H9 (cell line): ENCODE data around the gene GGPS1. TPM values are rescaled to one million over a fixed set of nuclear protein-coding genes. Genes with fewer than 3 reads are reported as not detected.

ENCODE experiments used
- DNase-seq: peaks from one replicate; pipeline ENCODE4 v3.0.0-alpha.2; 2017
- H2AFZ ChIP-seq: one replicate; pipeline ENCODE4 v1.6.1; 2013; ENCODE audit warnings: mild to moderate bottlenecking, low read length, control low read depth, moderate library complexity
- H2AK5ac ChIP-seq: 2 replicates; pipeline ENCODE4 v1.6.1; 2013; ENCODE audit warnings: low read length, control low read depth, mixed read lengths; ENCODE audit not compliant: insufficient read length
- H2BK120ac ChIP-seq: one replicate; pipeline ENCODE4 v1.6.1; 2013; ENCODE audit warnings: low read depth, mild to moderate bottlenecking, low read length, control low read depth, inconsistent platforms; ENCODE audit not compliant: poor library complexity, severe bottlenecking
- H2BK12ac ChIP-seq: 2 replicates; pipeline ENCODE4 v1.6.1; 2013; ENCODE audit warnings: low read length, control low read depth, mixed read lengths, low read depth; ENCODE audit not compliant: insufficient read length
- H2BK15ac ChIP-seq: 2 replicates; pipeline ENCODE4 v1.6.1; 2013; ENCODE audit warnings: low read depth, low read length, control low read depth
- H2BK20ac ChIP-seq: one replicate; pipeline ENCODE4 v1.6.1; 2013; ENCODE audit warnings: low read depth, mild to moderate bottlenecking, low read length, control low read depth, inconsistent platforms; ENCODE audit not compliant: poor library complexity, severe bottlenecking
- H2BK5ac ChIP-seq: 2 replicates; pipeline ENCODE4 v1.6.1; 2013; ENCODE audit warnings: low read length, control low read depth, mixed read lengths; ENCODE audit not compliant: insufficient read length
- H3K14ac ChIP-seq: 2 replicates; pipeline ENCODE4 v1.6.1; 2013; ENCODE audit warnings: low read length, control low read depth; ENCODE audit not compliant: insufficient read depth
- H3K18ac ChIP-seq: 2 replicates; pipeline ENCODE4 v1.6.1; 2013; ENCODE audit warnings: low read depth, mild to moderate bottlenecking, mixed read lengths, low read length, control low read depth; ENCODE audit not compliant: insufficient read length
- H3K23ac ChIP-seq: 2 replicates; pipeline ENCODE4 v1.6.1; 2013; ENCODE audit warnings: low read length, control low read depth, mixed read lengths, low read depth; ENCODE audit not compliant: insufficient read length
- H3K23me2 ChIP-seq: 2 replicates; pipeline ENCODE4 v1.6.1; 2013; ENCODE audit warnings: low read depth, mild to moderate bottlenecking, mixed read lengths, low read length, control low read depth; ENCODE audit not compliant: insufficient read length, poor library complexity, severe bottlenecking
- H3K27ac ChIP-seq: 2 replicates; pipeline ENCODE4 v1.5.1; 2013; ENCODE audit warnings: low read length, control low read depth, mixed read lengths, low read depth; ENCODE audit not compliant: insufficient read length
- H3K27me3 ChIP-seq: 2 replicates; pipeline ENCODE4 v1.6.1; 2013; ENCODE audit warnings: low read length, control low read depth, inconsistent platforms; ENCODE audit not compliant: insufficient read depth
- H3K4ac ChIP-seq: 2 replicates; pipeline ENCODE4 v1.6.1; 2013; ENCODE audit warnings: low read depth, mild to moderate bottlenecking, control low read depth, inconsistent platforms, low read length, moderate library complexity
- H3K4me1 ChIP-seq: 2 replicates; pipeline ENCODE4 v1.6.1; 2013; ENCODE audit warnings: low read length, control low read depth, inconsistent platforms; ENCODE audit not compliant: insufficient read depth
- H3K4me2 ChIP-seq: 2 replicates; pipeline ENCODE4 v1.6.1; 2013; ENCODE audit warnings: low read length, control low read depth, mixed read lengths; ENCODE audit not compliant: insufficient read length, insufficient read depth
- H3K56ac ChIP-seq: 2 replicates; pipeline ENCODE4 v1.6.1; 2013; ENCODE audit warnings: low read depth, mild to moderate bottlenecking, mixed read lengths, low read length, control low read depth; ENCODE audit not compliant: insufficient read length
- H3K79me1 ChIP-seq: 2 replicates; pipeline ENCODE4 v1.6.1; 2013; ENCODE audit warnings: low read depth, mild to moderate bottlenecking, moderate library complexity, low read length, control low read depth, inconsistent platforms; ENCODE audit not compliant: insufficient read depth, poor library complexity, severe bottlenecking
- H3K79me2 ChIP-seq: 2 replicates; pipeline ENCODE4 v1.6.1; 2013; ENCODE audit warnings: low read length, control low read depth, inconsistent platforms; ENCODE audit not compliant: insufficient read depth
- H3K9ac ChIP-seq: 2 replicates; pipeline ENCODE4 v1.6.1; 2013; ENCODE audit warnings: low read length, control low read depth, mixed read lengths; ENCODE audit not compliant: insufficient read length; ENCODE audit errors: extremely low read depth
- H3K9me3 ChIP-seq: one replicate; pipeline ENCODE4 v1.6.1; 2013; ENCODE audit warnings: low read depth, low read length, inconsistent platforms; ENCODE audit not compliant: control insufficient read depth
- H3T11ph ChIP-seq: one replicate; pipeline ENCODE4 v1.6.1; 2013; ENCODE audit warnings: mild to moderate bottlenecking, low read length, control low read depth, inconsistent platforms
- H4K20me1 ChIP-seq: one replicate; pipeline ENCODE4 v1.6.1; 2013; ENCODE audit not compliant: control insufficient read depth, insufficient read length, insufficient read depth
- H4K5ac ChIP-seq: 2 replicates; pipeline ENCODE4 v1.6.1; 2013; ENCODE audit warnings: low read depth, mild to moderate bottlenecking, mixed read lengths, low read length, control low read depth; ENCODE audit not compliant: insufficient read length
- H4K8ac ChIP-seq: replicated peaks from 2 replicates; pipeline ENCODE4 v1.6.1; 2013; ENCODE audit warnings: low read length, control low read depth, mixed read lengths, low read depth; ENCODE audit not compliant: insufficient read length
- H4K91ac ChIP-seq: 2 replicates; pipeline ENCODE4 v1.6.1; 2013; ENCODE audit warnings: low read depth, mild to moderate bottlenecking, moderate library complexity, mixed read lengths, low read length, control low read depth; ENCODE audit not compliant: insufficient read length
- H3K27ac Mint-ChIP-seq, 3 experiments: 2 replicates in 2 of 3; 3 replicates in 1 of 3; pipeline ENCODE4 v1.8.0; 2020 to 2021; ENCODE audit warnings: mixed read lengths in 3 of 3, mild to moderate bottlenecking in 1 of 3, moderate library complexity in 1 of 3
- H3K27me3 Mint-ChIP-seq: 2 replicates; pipeline ENCODE4 v1.8.0; 2021; ENCODE audit warnings: low read depth, mild to moderate bottlenecking, moderate library complexity, mixed read lengths
- H3K36me3 Mint-ChIP-seq, 3 experiments: 2 replicates in 2 of 3; 3 replicates in 1 of 3; pipeline ENCODE4 v1.8.0; 2020 to 2021; ENCODE audit warnings: low read depth in 3 of 3, mixed read lengths in 3 of 3; ENCODE audit not compliant: insufficient read depth in 1 of 3
- H3K4me1 Mint-ChIP-seq, 2 experiments: 2 replicates each; pipeline ENCODE4 v1.8.0; 2020; ENCODE audit warnings: mixed read lengths in 2 of 2
- H3K4me3 Mint-ChIP-seq, 2 experiments: 2 replicates in 1 of 2; 3 replicates in 1 of 2; pipeline ENCODE4 v1.8.0; 2020 to 2021; ENCODE audit warnings: mild to moderate bottlenecking in 2 of 2, mixed read lengths in 2 of 2, moderate library complexity in 1 of 2
- H3K9me3 Mint-ChIP-seq, 2 experiments: 2 replicates in 1 of 2; 3 replicates in 1 of 2; pipeline ENCODE4 v1.8.0; 2020; ENCODE audit warnings: mild to moderate bottlenecking in 2 of 2, mixed read lengths in 2 of 2, moderate library complexity in 1 of 2
- WGBS: extraction: QIAGEN DNeasy Blood & Tissue Kit; methylation state at CpG from one replicate; pipeline ENCODE4 v1.1.7; 2013; ENCODE audit warnings: missing lambda C conversion rate, low lambda C conversion rate, mixed read lengths; ENCODE audit not compliant: insufficient read length; ENCODE audit errors: extremely low coverage; 5-methylcytosine and 5-hydroxymethylcytosine counted together
- total RNA-seq: library from RNA; stranded (reverse); gene quantifications from 2 replicates; pipeline ENCODE4 v1.2.1, GENCODE V29; 2021
- TF ChIP-seq, protein P1 (sequence below): fragments of 200-600 bp; sonication (generic); conservative IDR thresholded peaks from 3 replicates; pipeline ENCODE4 v1.8.0; 2021; ENCODE audit warnings: antibody characterized with exemption, mild to moderate bottlenecking

Gene GGPS1
- total RNA-seq, 1 experiment from 2014 or later = 44.7 TPM

DNA sequence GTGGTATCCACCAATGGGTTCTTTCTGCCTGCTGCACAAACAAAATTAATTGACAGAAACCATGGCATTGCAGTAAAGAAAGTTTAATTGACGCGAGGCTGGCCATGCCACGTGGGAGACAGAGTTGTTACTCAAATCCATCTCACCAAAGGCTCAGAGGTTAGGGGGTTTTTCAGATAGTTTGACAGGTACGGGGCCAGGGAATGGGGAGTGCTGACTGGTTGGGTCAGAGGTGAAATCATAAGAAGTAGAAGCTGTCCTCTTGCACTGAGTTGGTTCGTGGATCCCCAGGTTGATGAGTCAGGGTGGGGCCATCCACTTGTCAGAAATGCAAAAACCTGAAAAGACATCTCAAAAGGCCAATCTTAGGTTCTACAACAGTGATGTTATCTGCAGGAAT, 37.9 kb downstream of the GGPS1 start:
- H4K20me1 ChIP-seq = no peaks in the 10 kb centered on the region
- H3K9me3 Mint-ChIP-seq = no peaks in the 10 kb centered on the region
- no peak overlapping the region for H2AFZ ChIP-seq
- no peaks in the 10 kb centered on the region for H3K27me3 Mint-ChIP-seq
- peak overlapping the region; percentile 71 to 92 for H3K4me3 Mint-ChIP-seq
- no peak overlapping the region for H2BK5ac ChIP-seq
- H2AK5ac ChIP-seq = no peak overlapping the region
- TF ChIP-seq, protein P1, sequence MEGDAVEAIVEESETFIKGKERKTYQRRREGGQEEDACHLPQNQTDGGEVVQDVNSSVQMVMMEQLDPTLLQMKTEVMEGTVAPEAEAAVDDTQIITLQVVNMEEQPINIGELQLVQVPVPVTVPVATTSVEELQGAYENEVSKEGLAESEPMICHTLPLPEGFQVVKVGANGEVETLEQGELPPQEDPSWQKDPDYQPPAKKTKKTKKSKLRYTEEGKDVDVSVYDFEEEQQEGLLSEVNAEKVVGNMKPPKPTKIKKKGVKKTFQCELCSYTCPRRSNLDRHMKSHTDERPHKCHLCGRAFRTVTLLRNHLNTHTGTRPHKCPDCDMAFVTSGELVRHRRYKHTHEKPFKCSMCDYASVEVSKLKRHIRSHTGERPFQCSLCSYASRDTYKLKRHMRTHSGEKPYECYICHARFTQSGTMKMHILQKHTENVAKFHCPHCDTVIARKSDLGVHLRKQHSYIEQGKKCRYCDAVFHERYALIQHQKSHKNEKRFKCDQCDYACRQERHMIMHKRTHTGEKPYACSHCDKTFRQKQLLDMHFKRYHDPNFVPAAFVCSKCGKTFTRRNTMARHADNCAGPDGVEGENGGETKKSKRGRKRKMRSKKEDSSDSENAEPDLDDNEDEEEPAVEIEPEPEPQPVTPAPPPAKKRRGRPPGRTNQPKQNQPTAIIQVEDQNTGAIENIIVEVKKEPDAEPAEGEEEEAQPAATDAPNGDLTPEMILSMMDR = no peak
- no peak overlapping the region for H4K8ac ChIP-seq
- H3K14ac ChIP-seq = no peak overlapping the region
- H3K79me1 ChIP-seq = peaks cover 3% of the 10 kb centered on the region
- no peak overlapping the region for H4K5ac ChIP-seq
- H2BK12ac ChIP-seq = no peak overlapping the region
- H2BK15ac ChIP-seq = no peak overlapping the region
- peaks cover 15 to 16% of the 10 kb centered on the region in 2 experiments for H3K4me1 Mint-ChIP-seq
- no peak overlapping the region for H3K56ac ChIP-seq
- H3K9me3 ChIP-seq = no peaks in the 10 kb centered on the region
- no peak overlapping the region for H3K23ac ChIP-seq
- no peak overlapping the region for H2BK120ac ChIP-seq
- H2BK20ac ChIP-seq = no peak overlapping the region
- H3K18ac ChIP-seq = no peak overlapping the region
- no peak overlapping the region for H3K4me2 ChIP-seq
- H3T11ph ChIP-seq = no peak overlapping the region
- H3K4me1 ChIP-seq = no peaks in the 10 kb centered on the region; the same call in 1 of the 2 replicates
- no CpG with 5 or more reads among the region's 5 CpGs for WGBS
- DNase-seq = no peak
- H3K27me3 ChIP-seq = no peaks in the 10 kb centered on the region
- peaks cover 7% of the 10 kb centered on the region; the same call in 1 of the 2 replicates for H3K79me2 ChIP-seq
- no peak overlapping the region for H3K4ac ChIP-seq
- peaks cover 2 to 11% (median 6%) of the 10 kb centered on the region in 3 experiments; a peak in 6 of 7 replicates for H3K36me3 Mint-ChIP-seq
- no peak overlapping the region for H3K9ac ChIP-seq
- H3K27ac Mint-ChIP-seq = peak overlapping the region in 1 of 3 experiments; percentile 91; a peak in 1 of 7 replicates
- H3K27ac ChIP-seq = no peak overlapping the region
- no peaks in the 10 kb centered on the region for H3K23me2 ChIP-seq
- no peak overlapping the region for H4K91ac ChIP-seq
